H1 (cell line): ENCODE measurements around the gene PLCH2. TPM values are rescaled to one million over a fixed set of nuclear protein-coding genes. Genes with fewer than 3 reads are reported as not detected.

Experiments
- CTCF ChIA-PET: fragments of 300-600 bp; sonication (Branson Sonifier 250); formaldehyde crosslinking; loops from one replicate; lab custom pipeline; 2021; ENCODE audit not compliant: partially characterized antibody; lab: Charles Lee
- POLR2A ChIA-PET: fragments of 300-600 bp; sonication (Branson Sonifier 250); formaldehyde crosslinking; loops from one replicate; lab custom pipeline; 2021; ENCODE audit warnings: inconsistent platforms; ENCODE audit not compliant: partially characterized antibody; lab: Charles Lee
- DNase-seq, 2 experiments: peaks; one replicate each; pipeline versions ENCODE4 v3.0.0 to v3.0.0-alpha.2; 2010 to 2022; ENCODE audit warnings: low spot score in 2 of 2, low read depth in 1 of 2, mixed read lengths in 1 of 2
- FAIRE-seq: peaks from 2 replicates; lab custom pipeline; 2011; peaks lifted over from hg19 to GRCh38; lab: Jason Lieb, UNC
- H2AFZ ChIP-seq: 2 replicates; pipeline ENCODE4 v1.8.1; 2012; ENCODE audit warnings: low read length, inconsistent platforms
- H2AK5ac ChIP-seq: 2 replicates; pipeline ENCODE4 v1.6.1; 2013; ENCODE audit warnings: low read depth, low read length
- H2BK120ac ChIP-seq: replicated peaks from 2 replicates; pipeline ENCODE3; 2013; ENCODE audit warnings: low read depth, low read length, inconsistent platforms
- H2BK12ac ChIP-seq: 2 replicates; pipeline ENCODE4 v1.6.1; 2013; ENCODE audit warnings: low read depth, low read length
- H2BK15ac ChIP-seq: 2 replicates; pipeline ENCODE4 v1.6.1; 2013; ENCODE audit warnings: low read length
- H2BK20ac ChIP-seq: 2 replicates; pipeline ENCODE4 v1.6.1; 2013; ENCODE audit warnings: low read length
- H2BK5ac ChIP-seq: 2 replicates; pipeline ENCODE4 v1.6.1; 2013; ENCODE audit warnings: low read depth, low read length
- H3K14ac ChIP-seq: 2 replicates; pipeline ENCODE4 v1.6.1; 2013; ENCODE audit warnings: inconsistent platforms; ENCODE audit not compliant: insufficient read length
- H3K18ac ChIP-seq: 2 replicates; pipeline ENCODE4 v1.6.1; 2013; ENCODE audit warnings: low read length; ENCODE audit errors: extremely low read depth
- H3K23ac ChIP-seq: 2 replicates; pipeline ENCODE4 v1.6.1; 2013; ENCODE audit warnings: inconsistent platforms; ENCODE audit not compliant: insufficient read length
- H3K23me2 ChIP-seq: 2 replicates; pipeline ENCODE4 v1.6.1; 2013; ENCODE audit warnings: low read depth, low read length
- H3K27ac ChIP-seq: 2 replicates; pipeline ENCODE4 v1.6.1; 2011; ENCODE audit warnings: low read depth, low read length, inconsistent platforms
- H3K27me3 ChIP-seq, 4 experiments: replicated peaks in 1 of 4; 1 replicate in 1 of 4; 2 replicates in 3 of 4; pipeline versions ENCODE4 v1.6.1 to v1.8.1; 2011 to 2013; ENCODE audit warnings: low read length in 3 of 4, mild to moderate bottlenecking in 3 of 4, inconsistent platforms in 2 of 4, mixed read lengths in 2 of 4, moderate library complexity in 1 of 4; ENCODE audit not compliant: control insufficient read depth in 3 of 4, insufficient read depth in 3 of 4; ENCODE audit errors: extremely low read depth in 1 of 4
- H3K36me3 ChIP-seq, 4 experiments: 2 replicates each; pipeline versions ENCODE4 v1.6.1 to v1.8.1; 2011 to 2013; ENCODE audit warnings: mild to moderate bottlenecking in 4 of 4, low read length in 3 of 4, moderate library complexity in 2 of 4, control low read depth in 1 of 4, inconsistent platforms in 1 of 4; ENCODE audit not compliant: insufficient read depth in 4 of 4, control insufficient read depth in 2 of 4
- H3K4ac ChIP-seq: replicated peaks from 2 replicates; pipeline ENCODE3; 2013; ENCODE audit warnings: low read length, low read depth, mixed read lengths, inconsistent platforms; ENCODE audit not compliant: insufficient read length
- H3K4me1 ChIP-seq, 4 experiments: replicated peaks in 1 of 4; 1 replicate in 1 of 4; 2 replicates in 3 of 4; pipeline versions ENCODE4 v1.6.1 to v1.8.1; 2011 to 2013; ENCODE audit warnings: low read length in 3 of 4, inconsistent platforms in 2 of 4, mixed read lengths in 1 of 4; ENCODE audit not compliant: insufficient read depth in 4 of 4, control insufficient read depth in 3 of 4
- H3K4me2 ChIP-seq, 2 experiments: 2 replicates each; pipeline versions ENCODE4 v1.6.1 to v1.8.1; 2011 to 2013; ENCODE audit warnings: low read depth in 2 of 2, low read length in 2 of 2, control low read depth in 1 of 2, inconsistent platforms in 1 of 2, mild to moderate bottlenecking in 1 of 2; ENCODE audit not compliant: insufficient read depth in 1 of 2
- H3K4me3 ChIP-seq, 4 experiments: fragments of 200-600, 300-600 bp in 1 of 4; sonication (generic), shearing (Covaris generic), sonication (Bioruptor Twin) in 1 of 4; 2 replicates each; pipeline versions ENCODE4 v1.5.1 to v1.8.1; 2011 to 2016; ENCODE audit warnings: low read length in 4 of 4, low read depth in 3 of 4, control low read depth in 2 of 4, inconsistent platforms in 2 of 4, mild to moderate bottlenecking in 2 of 4, mixed read lengths in 1 of 4, moderate library complexity in 1 of 4; ENCODE audit not compliant: insufficient read depth in 2 of 4; ENCODE audit errors: extremely low read depth in 1 of 4
- H3K56ac ChIP-seq: replicated peaks from 2 replicates; pipeline ENCODE3; 2013; ENCODE audit warnings: low read depth, mild to moderate bottlenecking, mixed read lengths, low read length, inconsistent platforms; ENCODE audit not compliant: insufficient read length
- H3K79me1 ChIP-seq: 2 replicates; pipeline ENCODE4 v1.6.1; 2013; ENCODE audit warnings: low read depth, low read length, control low read depth
- H3K79me2 ChIP-seq, 2 experiments: 2 replicates each; pipeline versions ENCODE4 v1.6.1 to v1.8.1; 2012 to 2013; ENCODE audit warnings: low read length in 2 of 2, mild to moderate bottlenecking in 2 of 2, inconsistent platforms in 1 of 2; ENCODE audit not compliant: insufficient read depth in 2 of 2, control insufficient read depth in 1 of 2
- H3K9ac ChIP-seq, 4 experiments: replicated peaks in 1 of 4; 1 replicate in 1 of 4; 2 replicates in 3 of 4; pipeline versions ENCODE4 v1.6.1 to v1.8.1; 2011 to 2013; ENCODE audit warnings: low read depth in 3 of 4, low read length in 3 of 4, control low read depth in 2 of 4, mild to moderate bottlenecking in 2 of 4, moderate library complexity in 2 of 4, inconsistent platforms in 1 of 4; ENCODE audit errors: extremely low read depth in 1 of 4
- H3K9me3 ChIP-seq, 2 experiments: 2 replicates each; pipeline versions ENCODE4 v1.6.1 to v1.8.1; 2012 to 2013; ENCODE audit warnings: mild to moderate bottlenecking in 2 of 2, moderate library complexity in 2 of 2, control low read depth in 1 of 2, inconsistent platforms in 1 of 2, low read depth in 1 of 2, low read length in 1 of 2, mixed read lengths in 1 of 2; ENCODE audit not compliant: insufficient read depth in 2 of 2
- H4K20me1 ChIP-seq, 2 experiments: replicated peaks in 1 of 2; 2 replicates each; pipeline versions ENCODE3 to v1.8.1; 2011 to 2013; ENCODE audit warnings: inconsistent platforms in 2 of 2, low read length in 2 of 2, mild to moderate bottlenecking in 1 of 2; ENCODE audit not compliant: insufficient read depth in 2 of 2, control insufficient read depth in 1 of 2
- H4K5ac ChIP-seq: 2 replicates; pipeline ENCODE4 v1.6.1; 2013; ENCODE audit warnings: low read length, low read depth, mixed read lengths, inconsistent platforms; ENCODE audit not compliant: insufficient read length
- H4K8ac ChIP-seq: 2 replicates; pipeline ENCODE4 v1.8.0; 2013; ENCODE audit warnings: mild to moderate bottlenecking, moderate library complexity, low read length, inconsistent platforms; ENCODE audit not compliant: insufficient read depth; ENCODE audit errors: extremely low read depth
- H4K91ac ChIP-seq: replicated peaks from 2 replicates; pipeline ENCODE3; 2013; ENCODE audit warnings: low read length, mixed read lengths, inconsistent platforms; ENCODE audit not compliant: insufficient read length
- HDAC2 ChIP-seq, 2 experiments: fragments of 300-600 bp in 1 of 2; sonication (generic) in 1 of 2; IDR thresholded peaks; 2 replicates each; pipeline ENCODE4 v1.6.1; 2011 to 2012; ENCODE audit warnings: low read depth in 2 of 2, low read length in 2 of 2, mild to moderate bottlenecking in 2 of 2, moderate library complexity in 2 of 2, borderline replicate concordance in 1 of 2, inconsistent platforms in 1 of 2
- KDM1A ChIP-seq: fragments of 200-600, 300-600 bp; sonication (generic); IDR thresholded peaks from 2 replicates; pipeline ENCODE4 v1.7.1; 2016; ENCODE audit warnings: mild to moderate bottlenecking, low read length, borderline replicate concordance
- RAD21 ChIP-seq, 2 experiments: IDR thresholded peaks in 1 of 2; conservative IDR thresholded peaks in 1 of 2; 2 replicates each; pipeline ENCODE4 v1.6.1; 2011; ENCODE audit warnings: low read depth in 2 of 2, low read length in 2 of 2, improper control_type of control experiment in 1 of 2, inconsistent platforms in 1 of 2, mild to moderate bottlenecking in 1 of 2, moderate library complexity in 1 of 2
- TCF12 ChIP-seq: IDR thresholded peaks from 2 replicates; pipeline ENCODE4 v1.6.1; 2011; ENCODE audit warnings: low read depth, mild to moderate bottlenecking, low read length
- WGBS, 2 experiments: shearing (Covaris generic) in 1 of 2; methylation state at CpG; one replicate each; pipeline versions ENCODE4 v1.1.6 to v1.1.7; 2013 to 2015; ENCODE audit warnings: low lambda C conversion rate in 2 of 2, mixed read lengths in 2 of 2, inconsistent platforms in 1 of 2, low coverage in 1 of 2, missing lambda C conversion rate in 1 of 2; ENCODE audit not compliant: insufficient replicate concordance in 2 of 2, insufficient coverage in 1 of 2, insufficient read length in 1 of 2; ENCODE audit errors: extremely low coverage in 1 of 2, missing lambda C conversion rate in 1 of 2; 5-methylcytosine and 5-hydroxymethylcytosine counted together
- polyA plus RNA-seq, 7 experiments: library from polyadenylated mRNA; depleted of rRNA in 3 of 7; stranded (reverse) in 5 of 7; unstranded in 2 of 7; fragments of >200 nt in 5 of 7; fragments of 200-250 nt in 2 of 7; gene quantifications; 1 replicate in 5 of 7; 2 replicates in 1 of 7; 4 replicates in 1 of 7; pipeline versions ENCODE4 v1.2.1 to v1.2.3, GENCODE V29; 2011 to 2013; ENCODE audit warnings: missing spikeins in 2 of 7, mixed read lengths in 2 of 7
- total RNA-seq: library from RNA; stranded (reverse); fragmentation: NEBNext Ultra II Directional; extraction: Animal tissue kit (Norgen Biotek cat#: 25700); gene quantifications from 2 replicates; pipeline ENCODE4 v1.2.1, GENCODE V29; 2021

The PLCH2 gene
- total and polyA plus RNA-seq, 2 of the 8 experiments (the other 6 are each of a cell fraction or from before 2014, with no cell fraction given) = 0.14 to 0.19 TPM

GRCh38 chr1:2495026-2495425 is 18.9 kb downstream of the PLCH2 start:
- no peak overlapping the region for H2AK5ac ChIP-seq
- CTCF ChIA-PET = interaction anchor here (0.7 to 1.4 kb wide), 4 partner anchors 27 to 854 kb away, joined by 3 to 4 read pairs (median 3); no protein-coding TSS in a partner anchor
- no peaks in the 10 kb centered on the region for H3K9me3 ChIP-seq
- H3K4me3 ChIP-seq = no peak overlapping the region
- DNase-seq = no peak
- H3K27me3 ChIP-seq = peaks cover 0 to 14% (median 3%) of the 10 kb centered on the region in 4 experiments; a peak in 3 of 7 replicates
- no peak overlapping the region for H2AFZ ChIP-seq
- no peak overlapping the region for H2BK20ac ChIP-seq
- no peak overlapping the region for H3K18ac ChIP-seq
- H3K23me2 ChIP-seq = no peaks in the 10 kb centered on the region
- no peaks in the 10 kb centered on the region for H3K79me1 ChIP-seq
- TF ChIP-seq TCF12 (no peak), HDAC2 (IDR thresholded peaks at IDR 0.05; ENCODE audit: borderline replicate concordance in 1 of 2, low read depth in 2 of 2, low read length in 2 of 2) (no peak), RAD21 (IDR thresholded peaks at IDR 0.05 in 1 of 2, conservative IDR thresholded peaks at IDR 0.05 in 1 of 2; ENCODE audit: low read depth in 2 of 2, low read length in 2 of 2) (no peak), KDM1A (no peak)
- TF ChIP-seq, all 59 proteins: peak for 0
- Histone ChIP-seq H3K23ac (no peak overlapping the region), H3K79me2 (no peaks in the 10 kb centered on the region), H3K14ac (no peak overlapping the region), H2BK12ac (no peak overlapping the region), H2BK15ac (no peak overlapping the region), H3K9ac (no peak overlapping the region), H3K36me3 (no peaks in the 10 kb centered on the region), H3K56ac (no peak overlapping the region), H4K20me1 (no peaks in the 10 kb centered on the region), H3K4ac (no peak overlapping the region), H2BK5ac (no peak overlapping the region), H2BK120ac (no peak overlapping the region), H4K91ac (no peak overlapping the region), H3K4me1 (no peaks in the 10 kb centered on the region), H4K5ac (no peak overlapping the region), H3K27ac (no peak overlapping the region), H4K8ac (no peak overlapping the region), H3K4me2 (no peak overlapping the region)
- POLR2A ChIA-PET = interaction anchor here (0.6 kb wide), 1 partner anchor 28 kb away, joined by 3 read pairs; no protein-coding TSS in a partner anchor
- FAIRE-seq = no peak
- 94% methylated on average over 11 of the region's 12 CpGs; no CpG with 5 or more reads in 1 of the 2 experiments for WGBS, 2 experiments
